Hepatocyte (in vitro differentiated cells): Measurements from ENCODE around the gene DUSP15.

Experiments
- EZH2 ChIP-seq: fragments of 200-600 bp; sonication (generic); IDR thresholded peaks from 2 replicates; pipeline ENCODE4 v1.6.1; 2016; ENCODE audit warnings: antibody characterized with exemption, mild to moderate bottlenecking, borderline replicate concordance
- EZH2phosphoT487 ChIP-seq: fragments of 200-600 bp; sonication (generic); IDR thresholded peaks from one replicate; pipeline ENCODE4 v1.6.1; 2018; ENCODE audit warnings: antibody characterized with exemption, mild to moderate bottlenecking, low read depth, moderate library complexity; ENCODE audit not compliant: unreplicated experiment, severe bottlenecking
- TF ChIP-seq, protein P1 (sequence below): fragments of 200-600 bp; sonication (generic); IDR thresholded peaks from 2 replicates; pipeline ENCODE4 v1.5.1; 2016; ENCODE audit warnings: antibody characterized with exemption, mild to moderate bottlenecking; ENCODE audit not compliant: poor library complexity

DNA sequence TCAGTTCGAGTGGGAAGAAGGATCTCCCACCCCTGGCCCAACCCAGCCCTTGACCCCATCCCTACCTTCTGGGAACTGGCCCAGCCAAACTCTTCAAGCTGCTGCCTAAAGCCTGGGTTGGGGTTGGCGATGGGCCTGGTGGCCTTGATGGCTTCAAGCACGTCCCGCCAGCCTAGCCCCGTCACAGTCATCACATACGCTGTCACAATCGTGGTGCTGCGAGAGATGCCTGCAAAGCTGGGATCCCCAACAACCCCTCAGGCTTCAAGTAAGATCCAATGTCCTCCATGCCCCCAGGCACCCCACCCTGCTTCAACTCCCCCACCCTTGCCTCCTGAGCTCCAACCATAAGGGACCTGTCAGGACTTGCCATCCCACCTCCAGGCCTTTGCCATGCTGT lies 7.8 kb downstream of the DUSP15 start:
- TF ChIP-seq, protein P1, sequence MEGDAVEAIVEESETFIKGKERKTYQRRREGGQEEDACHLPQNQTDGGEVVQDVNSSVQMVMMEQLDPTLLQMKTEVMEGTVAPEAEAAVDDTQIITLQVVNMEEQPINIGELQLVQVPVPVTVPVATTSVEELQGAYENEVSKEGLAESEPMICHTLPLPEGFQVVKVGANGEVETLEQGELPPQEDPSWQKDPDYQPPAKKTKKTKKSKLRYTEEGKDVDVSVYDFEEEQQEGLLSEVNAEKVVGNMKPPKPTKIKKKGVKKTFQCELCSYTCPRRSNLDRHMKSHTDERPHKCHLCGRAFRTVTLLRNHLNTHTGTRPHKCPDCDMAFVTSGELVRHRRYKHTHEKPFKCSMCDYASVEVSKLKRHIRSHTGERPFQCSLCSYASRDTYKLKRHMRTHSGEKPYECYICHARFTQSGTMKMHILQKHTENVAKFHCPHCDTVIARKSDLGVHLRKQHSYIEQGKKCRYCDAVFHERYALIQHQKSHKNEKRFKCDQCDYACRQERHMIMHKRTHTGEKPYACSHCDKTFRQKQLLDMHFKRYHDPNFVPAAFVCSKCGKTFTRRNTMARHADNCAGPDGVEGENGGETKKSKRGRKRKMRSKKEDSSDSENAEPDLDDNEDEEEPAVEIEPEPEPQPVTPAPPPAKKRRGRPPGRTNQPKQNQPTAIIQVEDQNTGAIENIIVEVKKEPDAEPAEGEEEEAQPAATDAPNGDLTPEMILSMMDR, result no peak
- TF ChIP-seq EZH2 (no peak), EZH2phosphoT487 (no peak)
